ENCODE measurements around the gene MNS1.

Gene MNS1

GRCh38 chr15:56393277-56393676 is 71.7 kb downstream of the MNS1 start:
- peaks cover 6% of the 10 kb centered on the region for H3K36me3 ChIP-seq (ENCODE audit: control insufficient read depth, insufficient read depth, low read length)

DNA sequence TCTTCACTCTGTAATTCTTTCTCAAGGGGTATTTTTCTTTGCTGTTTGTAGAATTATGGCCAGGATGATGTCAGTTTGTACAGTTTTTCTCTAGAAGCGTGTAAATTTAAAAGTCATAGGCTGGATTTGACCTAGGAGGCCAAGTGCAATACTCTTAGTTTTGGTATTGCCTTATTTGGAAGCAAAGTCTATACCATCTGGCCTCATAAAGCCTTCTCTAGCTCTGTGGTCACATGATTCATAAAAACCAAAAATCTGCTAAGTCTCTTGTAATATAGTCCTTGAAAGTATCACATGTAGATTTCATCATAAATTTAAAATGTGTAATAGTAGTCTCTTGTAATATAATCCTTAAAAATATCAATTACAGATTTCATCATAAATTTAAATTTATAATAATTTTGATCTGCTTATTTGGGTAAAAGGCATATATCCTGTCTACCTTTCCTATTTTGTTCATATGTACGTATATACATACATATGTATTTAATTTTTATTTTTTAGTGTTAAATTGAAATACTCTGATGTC is 74.1 kb downstream of the MNS1 start:
- Histone ChIP-seq H3K36me3 (ENCODE audit: control insufficient read depth, insufficient read depth, low read length) (peaks cover 3% of the 10 kb centered on the region), H3K4me3 (replicated peaks; ENCODE audit: low read depth, low read length) (no peak overlapping the region), H3K27me3 (replicated peaks; ENCODE audit: control insufficient read depth, insufficient read depth, low read length) (no peaks in the 10 kb centered on the region)
- no peak for DNase-seq (ENCODE audit: extremely low read depth, insufficient read length)
- TF ChIP-seq, protein P1, sequence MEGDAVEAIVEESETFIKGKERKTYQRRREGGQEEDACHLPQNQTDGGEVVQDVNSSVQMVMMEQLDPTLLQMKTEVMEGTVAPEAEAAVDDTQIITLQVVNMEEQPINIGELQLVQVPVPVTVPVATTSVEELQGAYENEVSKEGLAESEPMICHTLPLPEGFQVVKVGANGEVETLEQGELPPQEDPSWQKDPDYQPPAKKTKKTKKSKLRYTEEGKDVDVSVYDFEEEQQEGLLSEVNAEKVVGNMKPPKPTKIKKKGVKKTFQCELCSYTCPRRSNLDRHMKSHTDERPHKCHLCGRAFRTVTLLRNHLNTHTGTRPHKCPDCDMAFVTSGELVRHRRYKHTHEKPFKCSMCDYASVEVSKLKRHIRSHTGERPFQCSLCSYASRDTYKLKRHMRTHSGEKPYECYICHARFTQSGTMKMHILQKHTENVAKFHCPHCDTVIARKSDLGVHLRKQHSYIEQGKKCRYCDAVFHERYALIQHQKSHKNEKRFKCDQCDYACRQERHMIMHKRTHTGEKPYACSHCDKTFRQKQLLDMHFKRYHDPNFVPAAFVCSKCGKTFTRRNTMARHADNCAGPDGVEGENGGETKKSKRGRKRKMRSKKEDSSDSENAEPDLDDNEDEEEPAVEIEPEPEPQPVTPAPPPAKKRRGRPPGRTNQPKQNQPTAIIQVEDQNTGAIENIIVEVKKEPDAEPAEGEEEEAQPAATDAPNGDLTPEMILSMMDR (IDR thresholded peaks at IDR 0.05; ENCODE audit: insufficient read depth, low read length, poor library complexity, severe bottlenecking), result no peak

More at GRCh38 chr15:56393277-56393676, 71.7 kb downstream of the MNS1 start:
- Histone ChIP-seq H3K27me3 (replicated peaks; ENCODE audit: control insufficient read depth, insufficient read depth, low read length) (no peaks in the 10 kb centered on the region), H3K4me3 (replicated peaks; ENCODE audit: low read depth, low read length) (no peak overlapping the region)
- no peak for DNase-seq (ENCODE audit: extremely low read depth, insufficient read length)
- TF ChIP-seq, protein P1 (IDR thresholded peaks at IDR 0.05; ENCODE audit: insufficient read depth, low read length, poor library complexity, severe bottlenecking), result no peak

GRCh38 chr15:56385908-56386307 is 79.0 kb downstream of the MNS1 start:
- DNase-seq (ENCODE audit: extremely low read depth, insufficient read length), result no peak
- H3K36me3 ChIP-seq (ENCODE audit: control insufficient read depth, insufficient read depth, low read length), result peaks cover 15% of the 10 kb centered on the region
- no peaks in the 10 kb centered on the region for H3K27me3 ChIP-seq (replicated peaks; ENCODE audit: control insufficient read depth, insufficient read depth, low read length)
- TF ChIP-seq, protein P1 (IDR thresholded peaks at IDR 0.05; ENCODE audit: insufficient read depth, low read length, poor library complexity, severe bottlenecking), result no peak
- no peak overlapping the region for H3K4me3 ChIP-seq (replicated peaks; ENCODE audit: low read depth, low read length)

- DNase-seq (ENCODE audit: extremely low read depth, insufficient read length), result no peak
- H3K4me3 ChIP-seq (replicated peaks; ENCODE audit: low read depth, low read length), result no peak overlapping the region
- no peaks in the 10 kb centered on the region for H3K27me3 ChIP-seq (replicated peaks; ENCODE audit: control insufficient read depth, insufficient read depth, low read length)
- TF ChIP-seq, protein P1 (IDR thresholded peaks at IDR 0.05; ENCODE audit: insufficient read depth, low read length, poor library complexity, severe bottlenecking), result no peak
- H3K36me3 ChIP-seq (ENCODE audit: control insufficient read depth, insufficient read depth, low read length), result peaks cover 15% of the 10 kb centered on the region
Measured at GRCh38 chr15:56383010-56383409, 81.9 kb downstream of the MNS1 start.

Data from GM06990 (cell line).